Panc1 (cell line): ENCODE measurements around the gene EFCC1. TPM values are rescaled to one million over a fixed set of nuclear protein-coding genes. Genes with fewer than 3 reads are reported as not detected.

Experiments used
- ATAC-seq: fragments of 200-7000 bp; cut with Tn5 transposase; 2 replicates; pipeline ENCODE4 v1.9.1; 2020; ENCODE audit warnings: mild to moderate bottlenecking, moderate library complexity
- BruUV-seq: library from RNA; stranded (reverse); fragments of 400-500 nt; replicated peaks from 2 replicates; lab custom pipeline; 2021; lab: Mats Ljungman, UMichigan
- CTCF ChIA-PET: fragments of 300-600 bp; sonication (Branson Sonifier 250); formaldehyde crosslinking; loops from one replicate; lab custom pipeline; 2022; ENCODE audit warnings: antibody characterized with exemption; lab: Charles Lee
- POLR2A ChIA-PET: fragments of 300-600 bp; sonication (Branson Sonifier 250); formaldehyde crosslinking; loops from one replicate; lab custom pipeline; 2022; ENCODE audit warnings: antibody characterized with exemption; lab: Charles Lee
- DNase-seq: peaks from one replicate; pipeline ENCODE4 v3.0.0-alpha.2; 2010; ENCODE audit warnings: low read depth, low spot score
- H3K27ac ChIP-seq: 2 replicates; pipeline ENCODE4 v1.5.1; 2011; ENCODE audit warnings: mild to moderate bottlenecking, low read length, inconsistent platforms
- H3K27me3 ChIP-seq: fragments of 200-500 bp; sonication (Bioruptor generic); 2 replicates; pipeline ENCODE4 v1.6.0; 2014; ENCODE audit warnings: low read length, inconsistent platforms; ENCODE audit not compliant: control insufficient read depth, insufficient read depth
- H3K36me3 ChIP-seq: fragments of 200-500 bp; sonication (Bioruptor generic); 2 replicates; pipeline ENCODE4 v1.5.1; 2014; ENCODE audit warnings: inconsistent platforms, mild to moderate bottlenecking, low read length, moderate library complexity; ENCODE audit not compliant: control insufficient read depth, insufficient read depth
- H3K4me1 ChIP-seq: 2 replicates; pipeline ENCODE4 v1.5.1; 2011; ENCODE audit warnings: inconsistent platforms, mild to moderate bottlenecking, low read length, moderate library complexity; ENCODE audit not compliant: control insufficient read depth, insufficient read depth
- H3K4me3 ChIP-seq, 2 experiments: 2 replicates each; pipeline ENCODE4 v1.5.1; 2011 to 2012; ENCODE audit warnings: low read depth in 2 of 2, low read length in 2 of 2, mild to moderate bottlenecking in 2 of 2, inconsistent platforms in 1 of 2, moderate library complexity in 1 of 2
- H3K9me3 ChIP-seq: fragments of 200-500 bp; sonication (Bioruptor generic); 2 replicates; pipeline ENCODE4 v1.5.1; 2014; ENCODE audit warnings: low read depth, mild to moderate bottlenecking, inconsistent platforms, low read length, moderate library complexity; ENCODE audit not compliant: control insufficient read depth, insufficient read depth
- CTCF ChIP-seq: fragments of 450-650 bp; IDR thresholded peaks from 2 replicates; pipeline ENCODE4 v1.5.1; 2017; ENCODE audit warnings: mild to moderate bottlenecking
- POLR2AphosphoS5 ChIP-seq: IDR thresholded peaks from 2 replicates; pipeline ENCODE4 v1.6.1; 2012; ENCODE audit warnings: mild to moderate bottlenecking, low read depth, low read length, moderate library complexity
- REST ChIP-seq, 2 experiments: IDR thresholded peaks; 2 replicates each; pipeline ENCODE4 v1.6.1; 2011 to 2012; ENCODE audit warnings: low read depth in 2 of 2, control low read depth in 1 of 2, low read length in 1 of 2, mild to moderate bottlenecking in 1 of 2, moderate library complexity in 1 of 2; ENCODE audit not compliant: insufficient read depth in 1 of 2
- SIN3A ChIP-seq: IDR thresholded peaks from 2 replicates; pipeline ENCODE4 v1.6.1; 2012; ENCODE audit warnings: low read depth, mild to moderate bottlenecking, low read length, moderate library complexity, borderline replicate concordance; ENCODE audit not compliant: insufficient read depth
- TCF7L2 ChIP-seq: IDR thresholded peaks from 2 replicates; pipeline ENCODE4 v1.6.1; 2011; ENCODE audit warnings: mild to moderate bottlenecking, low read depth, low read length, inconsistent platforms
- in situ Hi-C: cut with HindIII; loops from 2 replicates; pipeline ENCODE4 v1.10.0; 2016; ENCODE audit warnings: low sequenced_read_pairs, low pct_unique_long_range_greater_than_20kb
- intact Hi-C: fragments of 100-400 bp; cut with micrococcal nuclease; formaldehyde crosslinking; loops from one replicate; pipeline ENCODE4 v1.10.0; 2022; ENCODE audit not compliant: unreplicated experiment
- total RNA-seq: library from RNA; stranded (reverse); gene quantifications from one replicate; pipeline ENCODE4 v1.2.1, GENCODE V29; 2021; ENCODE audit not compliant: unreplicated experiment

The EFCC1 gene
- total RNA-seq, 1 experiment from 2014 or later, result 0.15 TPM

GRCh38 chr3:129018271-129018670 is 17.2 kb downstream of the EFCC1 start:
- H3K27ac ChIP-seq, result no peak overlapping the region
- no peaks in the 10 kb centered on the region for H3K4me1 ChIP-seq
- no peaks in the 10 kb centered on the region for H3K36me3 ChIP-seq
- in situ Hi-C loops (no loop called here), intact Hi-C loops (no loop called here)
- POLR2A ChIA-PET, result no interaction called here
- BruUV-seq, result no TSS peak
- TF ChIP-seq SIN3A (no peak), CTCF (no peak), TCF7L2 (no peak), POLR2AphosphoS5 (no peak), REST (IDR thresholded peaks at IDR 0.05; ENCODE audit: insufficient read depth in 1 of 2, low read depth in 2 of 2, low read length in 1 of 2) (no peak)
- no peaks in the 10 kb centered on the region for H3K27me3 ChIP-seq
- H3K4me3 ChIP-seq, result no peak overlapping the region
- ATAC-seq, result no peak
- DNase-seq, result no peak
- CTCF ChIA-PET, result no interaction called here
- no peaks in the 10 kb centered on the region for H3K9me3 ChIP-seq

GRCh38 chr3:129018751-129019150 is 17.6 kb downstream of the EFCC1 start:
- CTCF ChIA-PET, result no interaction called here
- intact Hi-C loops, result no loop called here

More at GRCh38 chr3:129018751-129019150, 17.6 kb downstream of the EFCC1 start:
- TF ChIP-seq POLR2AphosphoS5 (no peak), SIN3A (no peak), REST (IDR thresholded peaks at IDR 0.05; ENCODE audit: insufficient read depth in 1 of 2, low read depth in 2 of 2, low read length in 1 of 2) (no peak), CTCF (no peak), TCF7L2 (no peak)
- Histone ChIP-seq H3K9me3 (no peaks in the 10 kb centered on the region), H3K4me3 (no peak overlapping the region), H3K4me1 (no peaks in the 10 kb centered on the region), H3K36me3 (no peaks in the 10 kb centered on the region), H3K27me3 (no peaks in the 10 kb centered on the region), H3K27ac (no peak overlapping the region)
- in situ Hi-C loops, result no loop called here
- ATAC-seq (no peak), DNase-seq (no peak)
- BruUV-seq, result no TSS peak
- POLR2A ChIA-PET, result no interaction called here
